Stimulated activated CD4-positive, alpha-beta T cell treated with anti-CD3 and anti-CD28 coated beads, Interleukin-2, amount 100 ng/mL, for 4 hours (primary cell): ENCODE measurements around the gene TRMT2A.
"Not testable (repeated sequence)": the region's sequence is repeated elsewhere in the genome, so short reads cannot be mapped to it uniquely, and the experiment has no call there.

Experiments used
- DNase-seq: peaks from one replicate; pipeline ENCODE4 v3.0.0-alpha.2; 2020; ENCODE audit warnings: low read depth

Gene TRMT2A, protein sequence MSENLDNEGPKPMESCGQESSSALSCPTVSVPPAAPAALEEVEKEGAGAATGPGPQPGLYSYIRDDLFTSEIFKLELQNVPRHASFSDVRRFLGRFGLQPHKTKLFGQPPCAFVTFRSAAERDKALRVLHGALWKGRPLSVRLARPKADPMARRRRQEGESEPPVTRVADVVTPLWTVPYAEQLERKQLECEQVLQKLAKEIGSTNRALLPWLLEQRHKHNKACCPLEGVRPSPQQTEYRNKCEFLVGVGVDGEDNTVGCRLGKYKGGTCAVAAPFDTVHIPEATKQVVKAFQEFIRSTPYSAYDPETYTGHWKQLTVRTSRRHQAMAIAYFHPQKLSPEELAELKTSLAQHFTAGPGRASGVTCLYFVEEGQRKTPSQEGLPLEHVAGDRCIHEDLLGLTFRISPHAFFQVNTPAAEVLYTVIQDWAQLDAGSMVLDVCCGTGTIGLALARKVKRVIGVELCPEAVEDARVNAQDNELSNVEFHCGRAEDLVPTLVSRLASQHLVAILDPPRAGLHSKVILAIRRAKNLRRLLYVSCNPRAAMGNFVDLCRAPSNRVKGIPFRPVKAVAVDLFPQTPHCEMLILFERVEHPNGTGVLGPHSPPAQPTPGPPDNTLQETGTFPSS

DNA sequence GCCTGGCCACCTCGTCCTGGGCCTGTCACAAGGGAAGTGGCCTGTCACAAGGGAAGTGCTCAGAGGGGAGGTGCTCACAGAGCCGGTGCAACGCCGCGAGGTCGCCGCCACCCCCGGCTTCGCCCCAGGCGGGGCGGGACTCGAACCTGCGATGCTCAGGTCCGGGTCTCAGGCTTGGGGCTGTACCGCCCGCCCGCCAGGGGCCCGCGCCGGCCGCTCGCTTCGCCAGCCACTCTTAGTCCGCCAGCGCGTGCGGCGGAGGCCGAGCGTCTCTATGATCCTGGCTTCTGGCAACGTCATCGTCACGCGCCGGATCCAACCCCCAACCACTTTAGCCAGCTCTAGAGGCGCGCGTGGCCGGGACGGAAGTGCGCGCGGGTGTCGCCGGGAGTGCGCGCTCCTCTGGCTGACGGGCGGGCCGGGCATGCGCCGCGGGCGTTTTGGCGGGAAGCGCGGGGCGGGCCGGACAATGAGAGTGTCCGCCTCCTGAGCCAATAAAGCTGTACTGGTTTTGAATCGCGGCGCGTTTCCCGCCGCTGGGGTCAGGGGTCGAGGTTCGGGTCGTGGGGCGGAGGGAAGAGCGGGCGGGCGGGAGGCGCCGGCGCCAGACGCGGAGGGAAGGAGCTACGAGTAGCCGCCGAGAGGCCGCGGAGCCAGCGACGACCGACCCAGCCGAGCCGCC is at the start of gene TRMT2A:
TSS of gene TRMT2A (minus strand) at position 276 of the 682 bp plus-strand sequence. CDS start 320 bp downstream, outside the sequence.
- peak; percentile 94 for DNase-seq

DNA sequence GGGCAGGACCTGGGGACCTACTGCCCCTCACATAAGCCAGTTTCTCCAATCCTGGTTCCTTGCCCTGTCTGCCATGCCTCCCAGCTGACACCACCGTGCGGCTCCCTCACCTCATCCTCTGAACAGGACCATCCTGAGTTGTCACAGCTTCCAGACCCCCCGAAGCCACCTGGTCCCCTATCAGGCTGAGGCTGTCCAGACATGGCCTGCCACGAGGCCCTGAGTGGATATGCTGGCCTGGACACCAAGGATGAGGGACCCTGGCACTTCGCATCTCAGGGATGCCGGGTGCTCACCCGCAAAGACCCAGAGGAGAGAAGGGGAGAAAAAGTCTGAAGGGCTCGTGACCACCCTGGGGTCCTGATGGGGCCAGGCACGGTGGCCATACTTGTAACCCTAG is 49.7 kb upstream of the TRMT2A start:
- no peak for DNase-seq

DNA sequence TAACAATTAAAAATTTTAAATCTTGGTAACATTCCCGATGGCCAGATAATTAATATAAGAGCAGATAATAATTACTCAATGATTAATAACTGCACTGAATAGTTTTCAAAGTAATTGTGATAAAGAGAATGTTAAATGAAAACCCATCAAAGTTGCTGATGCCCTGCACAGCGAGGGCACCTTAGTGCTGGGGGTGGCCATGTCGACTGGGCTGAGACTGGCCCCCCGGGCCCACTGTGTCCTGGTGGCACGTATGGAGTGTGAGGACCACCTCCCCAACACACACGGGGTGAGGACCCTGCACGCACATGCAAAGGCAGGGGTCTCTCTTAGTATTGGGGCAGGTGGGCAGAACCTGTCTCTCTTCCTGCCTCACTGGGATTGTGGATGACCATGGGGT is 48.9 kb upstream of the TRMT2A start:
- DNase-seq, result no peak

DNA sequence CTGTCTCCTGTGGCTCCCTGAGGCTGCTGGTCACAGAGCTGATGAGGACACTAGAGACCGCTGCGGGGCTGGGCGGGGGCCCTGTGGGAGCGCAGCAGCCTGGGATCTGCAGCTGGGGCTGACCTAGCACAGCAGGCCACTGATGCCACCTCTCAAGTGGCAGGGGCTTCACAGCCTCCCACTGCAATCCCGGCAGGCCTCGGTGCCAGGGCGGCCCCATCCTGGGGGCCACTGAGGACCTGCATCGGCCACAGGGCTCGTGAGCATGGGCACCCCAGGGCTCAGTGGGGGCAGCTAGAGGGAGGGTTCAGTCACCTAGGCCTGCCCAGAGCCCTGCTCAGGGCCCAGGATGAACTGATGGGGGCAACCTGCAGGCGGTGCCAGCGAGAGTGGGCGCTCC is 48.4 kb upstream of the TRMT2A start:
- DNase-seq, result no peak

DNA sequence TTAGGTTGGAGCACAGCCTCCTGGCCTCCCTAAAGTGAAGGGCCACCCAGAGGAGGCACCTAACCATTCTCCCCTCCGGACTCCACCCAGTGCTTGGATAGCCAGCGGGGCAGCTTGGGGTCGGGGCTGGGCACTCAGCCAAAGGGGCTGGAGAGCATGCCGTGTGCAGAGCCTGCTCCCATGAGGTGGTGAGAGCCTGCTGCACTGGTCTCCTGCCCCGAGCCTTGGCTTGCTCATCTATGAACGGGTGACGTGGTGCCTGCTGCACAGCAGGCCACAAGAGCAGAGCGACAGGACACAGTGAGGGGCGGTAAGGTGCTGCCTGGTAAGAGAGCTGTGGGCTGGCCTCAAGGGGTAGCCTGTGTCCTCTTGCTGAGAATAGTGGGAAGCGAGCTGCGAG is 47.8 kb upstream of the TRMT2A start:
- DNase-seq, result no peak

DNA sequence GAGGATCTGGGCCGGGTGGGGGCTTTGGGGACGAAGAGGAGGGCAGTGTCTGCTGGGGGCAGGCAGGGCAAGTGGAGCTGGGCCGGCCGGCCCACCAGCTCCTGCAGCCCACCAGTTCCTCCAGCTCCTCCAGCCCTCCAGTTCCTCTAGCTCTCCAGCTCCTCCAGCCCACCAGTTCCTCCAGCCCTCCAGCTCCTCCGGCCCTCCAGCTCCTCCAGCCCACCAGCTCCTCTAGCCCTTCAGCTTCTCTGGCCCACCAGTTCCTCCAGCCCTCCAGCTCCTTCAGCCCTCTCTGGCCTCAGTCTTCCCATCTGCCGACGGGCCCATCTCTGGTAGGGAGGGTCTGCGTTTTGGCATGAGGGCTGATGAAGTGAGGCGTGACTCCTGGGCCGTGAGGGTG is 43.0 kb upstream of the TRMT2A start:
- DNase-seq, result no peak

DNA sequence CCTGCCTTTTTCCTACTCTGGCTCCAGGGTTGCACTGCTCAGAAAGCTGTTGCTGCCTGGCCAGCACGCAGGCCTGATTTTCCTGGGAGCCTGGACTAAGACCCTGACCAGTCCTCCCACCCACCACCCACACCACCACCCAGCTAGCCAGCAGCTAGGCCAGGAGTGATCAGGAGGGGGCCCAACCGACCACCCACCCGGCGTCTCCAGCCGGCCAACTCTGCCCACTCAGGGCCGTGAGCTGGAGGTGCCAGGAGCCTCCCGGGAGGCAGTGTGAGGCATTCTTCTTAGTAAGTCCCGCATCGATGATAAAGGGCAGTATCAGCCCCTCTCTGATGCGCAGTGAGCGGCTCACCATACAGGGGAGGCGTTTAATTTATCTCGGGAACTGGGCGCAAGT is 42.5 kb upstream of the TRMT2A start:
- not testable (repeated sequence) for DNase-seq

DNA sequence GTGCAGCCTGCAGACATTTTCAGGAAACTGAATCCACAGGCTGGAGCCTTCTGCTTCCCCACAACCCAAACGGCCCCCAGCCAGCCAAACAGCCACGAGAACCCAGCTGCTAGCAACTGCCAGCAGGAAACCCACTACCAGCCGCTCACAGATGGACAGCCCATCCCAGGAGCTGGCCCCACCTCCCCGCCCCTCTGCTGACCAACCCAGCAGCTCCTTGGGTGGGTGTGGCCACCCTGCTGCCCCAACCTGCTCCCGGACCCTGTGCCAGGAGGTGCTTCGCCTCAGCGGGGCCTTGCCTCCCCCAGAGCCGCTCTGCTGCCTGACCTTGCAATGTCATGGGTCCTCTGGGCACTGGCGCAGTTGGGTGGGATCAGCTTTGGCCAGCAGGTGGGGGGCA is 42.0 kb upstream of the TRMT2A start:
- no peak for DNase-seq

DNA sequence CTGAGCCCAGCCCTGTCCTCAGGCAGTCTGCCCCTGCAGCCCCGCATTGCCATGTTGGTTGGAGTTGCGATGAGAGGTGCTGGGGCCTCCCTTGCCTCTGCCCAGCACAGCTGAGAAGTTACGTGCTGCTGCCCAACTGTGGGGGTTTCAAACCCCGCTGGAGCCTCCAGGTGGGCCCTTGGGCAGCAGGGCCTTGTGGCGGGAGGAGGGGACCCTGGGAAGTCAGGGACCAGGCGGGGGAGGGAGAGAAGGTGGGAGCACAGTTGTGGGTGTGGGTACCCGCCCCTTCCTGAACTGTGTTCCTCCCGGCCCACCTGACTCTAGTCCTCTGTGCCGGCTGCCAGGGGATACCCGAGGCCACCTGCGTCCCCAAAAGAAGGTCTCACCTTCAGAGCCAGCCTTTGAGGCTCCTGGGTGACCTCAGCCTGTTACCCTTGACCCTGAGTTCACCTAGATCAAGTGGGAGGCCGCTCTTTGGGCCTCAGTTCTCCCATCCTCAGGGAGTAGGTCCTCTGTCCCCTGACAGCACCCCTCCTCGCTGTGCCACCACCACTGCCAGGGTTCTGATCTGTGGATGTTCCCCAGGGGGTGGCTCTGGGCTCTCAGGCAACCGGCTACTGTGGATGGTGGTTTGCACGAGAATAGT is 41.5 kb upstream of the TRMT2A start:
- DNase-seq, result no peak

DNA sequence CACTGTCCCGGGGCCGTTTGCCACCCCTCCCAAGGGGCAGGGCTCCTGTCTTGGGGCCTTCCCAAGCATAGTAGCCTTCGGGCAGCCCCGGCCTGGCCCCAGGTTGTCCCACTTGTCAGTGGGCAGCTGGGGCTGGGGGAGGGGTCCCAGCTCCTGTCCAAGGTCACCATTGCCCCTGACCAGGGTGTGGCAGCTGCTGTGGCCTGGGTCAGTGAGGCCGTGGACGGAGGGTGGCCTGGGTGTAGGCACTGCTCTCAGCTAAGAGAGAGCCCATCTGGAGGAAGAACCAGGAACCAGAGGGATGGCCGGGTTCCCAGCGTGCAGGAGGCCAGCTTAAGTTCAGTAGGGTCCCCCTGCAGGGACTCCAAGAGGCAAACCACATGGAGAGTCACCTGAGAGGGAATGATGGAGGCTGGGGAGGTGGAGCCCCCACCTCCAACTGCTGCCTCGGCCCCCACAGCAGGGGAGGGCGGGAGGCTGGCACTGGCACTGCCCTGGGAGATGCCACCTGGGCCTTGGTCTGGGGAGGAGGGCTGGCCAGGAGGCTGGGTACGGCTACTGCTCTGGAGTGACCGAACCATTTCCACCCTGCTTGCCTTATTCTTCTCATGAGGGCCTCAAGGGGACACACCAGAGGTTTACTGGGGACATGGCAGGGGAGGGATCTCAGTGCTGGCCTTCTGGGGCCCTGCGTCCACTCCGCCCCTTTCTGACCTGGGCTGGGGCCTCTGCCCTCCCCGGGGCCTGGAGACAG is 40.6 kb upstream of the TRMT2A start:
- DNase-seq, result no peak

DNA sequence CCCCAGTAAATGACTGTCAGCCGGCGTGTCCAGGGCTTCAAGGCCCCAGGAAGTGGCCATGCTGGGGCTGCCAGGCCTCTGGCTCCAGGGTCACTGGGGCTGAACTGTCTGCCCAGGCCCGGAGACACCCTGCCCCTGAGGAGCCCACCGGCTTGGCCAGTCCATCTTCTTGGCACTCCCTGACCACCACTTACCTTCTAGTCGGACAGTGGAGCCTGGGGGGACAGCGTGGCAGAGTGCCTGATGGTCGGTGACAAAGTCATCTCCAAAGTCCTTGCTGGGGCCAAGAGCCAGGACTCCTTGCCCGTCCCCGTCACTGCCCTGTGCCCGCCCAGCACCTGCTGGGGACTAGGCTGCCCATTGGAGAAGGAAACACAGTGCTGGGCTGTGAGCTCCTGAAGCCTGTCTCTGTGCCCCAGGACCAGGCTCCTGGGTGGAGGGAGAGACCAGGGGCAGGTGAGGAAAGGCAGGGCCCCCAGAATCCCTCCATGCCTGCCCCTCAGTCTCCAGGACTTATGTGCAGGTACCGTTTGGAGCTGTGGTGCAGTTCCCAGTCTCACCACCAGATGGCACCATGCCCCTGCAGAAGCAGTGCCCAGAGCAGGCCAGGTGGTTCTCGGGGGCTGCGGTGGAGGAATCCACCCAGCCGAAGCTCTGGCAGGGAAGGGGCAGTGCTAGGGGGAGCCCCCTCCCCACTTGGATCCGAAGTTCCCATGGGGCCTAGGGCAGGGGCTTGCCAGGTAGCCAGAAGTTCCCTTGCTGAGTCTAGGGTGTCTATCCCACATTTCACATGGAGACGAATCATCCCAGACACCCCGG is 39.8 kb upstream of the TRMT2A start:
- peak; percentile 77 for DNase-seq

DNA sequence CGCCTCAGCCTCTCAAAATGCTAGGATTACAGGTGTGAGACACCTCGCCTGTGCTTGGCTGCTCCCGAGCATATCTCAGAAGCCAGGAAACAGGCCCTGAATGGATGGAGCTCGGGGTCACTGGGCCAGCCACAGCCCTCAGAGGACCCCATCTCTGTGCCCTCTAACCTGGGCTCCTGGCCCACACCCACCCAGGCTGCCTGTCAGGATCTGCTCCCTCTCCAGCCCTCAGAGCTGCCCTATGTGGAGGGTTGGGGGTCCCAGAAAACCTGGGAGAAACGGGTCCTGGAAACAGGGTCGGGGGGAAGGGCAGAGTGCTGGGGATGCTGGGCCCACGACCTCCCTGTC is 39.0 kb upstream of the TRMT2A start:
- DNase-seq, result no peak

DNA sequence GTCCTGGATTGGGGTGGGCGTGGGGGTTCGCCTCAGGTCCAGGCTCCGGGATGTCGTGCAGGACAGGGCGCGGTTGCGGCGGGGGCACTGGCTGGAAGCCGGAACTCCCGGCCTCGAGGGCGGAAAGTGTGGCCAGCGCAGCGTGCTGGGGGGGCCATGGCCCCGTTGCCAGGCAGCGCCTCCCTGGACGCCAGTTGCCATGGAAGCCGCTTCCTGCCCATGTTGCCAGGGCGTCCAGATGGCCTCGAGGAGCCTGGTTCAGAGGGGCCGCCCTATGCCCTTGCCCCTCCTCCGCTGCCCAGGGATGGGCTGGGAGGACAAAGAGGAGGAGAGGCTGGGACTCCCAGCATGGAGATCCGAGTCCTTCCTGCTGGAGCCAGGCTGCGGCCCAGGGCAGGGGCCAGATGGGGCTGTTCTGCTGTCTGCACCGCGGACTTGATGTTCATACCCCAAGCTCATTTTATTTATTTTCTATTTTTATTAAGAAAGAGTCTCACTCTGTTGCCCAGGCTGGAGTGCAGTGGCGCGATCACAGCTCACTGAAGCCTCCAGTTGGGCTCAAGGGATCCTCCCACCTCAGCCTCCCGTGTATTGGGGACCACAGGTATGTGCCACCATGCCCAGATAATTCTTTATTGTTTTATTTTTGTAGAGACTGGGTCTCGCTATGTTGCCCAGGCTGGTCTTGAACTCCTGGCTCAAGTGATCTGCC is 38.5 kb upstream of the TRMT2A start:
- no peak for DNase-seq

DNA sequence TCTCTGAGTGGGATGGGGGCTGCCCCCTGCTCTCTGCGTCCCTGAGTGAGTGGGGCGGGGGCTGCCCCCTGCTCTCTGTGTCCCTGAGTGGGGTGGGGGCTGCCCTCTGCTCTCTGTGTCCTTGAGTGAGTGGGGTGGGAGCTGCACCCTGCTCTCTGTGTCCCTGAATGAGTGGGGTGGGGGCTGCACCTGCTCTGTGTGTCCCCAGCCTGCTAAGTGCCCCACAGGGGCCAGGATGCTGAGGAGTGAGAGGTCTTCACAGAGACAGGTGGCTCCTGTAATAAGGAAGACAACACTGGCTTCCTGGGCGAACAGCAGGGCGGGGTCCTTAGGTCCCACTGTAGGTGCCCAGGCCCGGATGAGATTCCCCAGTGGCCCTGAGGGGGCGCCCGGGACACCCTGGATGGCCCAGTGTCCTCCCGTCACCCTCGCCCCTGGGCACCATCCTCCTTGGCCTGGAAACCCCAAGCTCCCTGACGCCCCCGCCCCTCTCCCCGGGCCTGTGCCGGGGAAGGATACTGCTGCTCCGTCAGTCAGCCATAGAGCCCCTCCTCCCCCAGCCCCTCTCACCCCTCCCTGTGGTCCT is 37.7 kb upstream of the TRMT2A start:
- no peak for DNase-seq

DNA sequence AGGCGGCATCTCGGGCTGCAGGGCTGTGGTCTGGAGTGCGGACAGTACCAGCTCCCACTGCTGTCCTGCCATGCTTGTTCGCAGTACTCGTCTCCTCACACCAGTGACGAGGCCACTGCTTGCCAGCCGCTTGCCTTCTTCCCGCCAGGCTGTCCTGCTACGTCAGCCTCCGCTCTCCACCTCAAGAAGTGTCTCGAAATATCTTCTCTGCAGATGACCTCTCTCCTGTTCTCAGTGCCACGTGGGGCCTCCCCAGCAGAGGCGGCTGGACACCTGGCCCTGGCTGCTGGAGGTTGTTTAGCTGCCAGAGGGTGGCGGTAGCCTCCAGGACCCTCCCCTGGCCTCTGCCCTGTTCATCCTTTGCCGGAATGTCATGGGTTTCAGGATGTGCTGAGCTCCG is 36.9 kb upstream of the TRMT2A start:
- DNase-seq, result no peak

DNA sequence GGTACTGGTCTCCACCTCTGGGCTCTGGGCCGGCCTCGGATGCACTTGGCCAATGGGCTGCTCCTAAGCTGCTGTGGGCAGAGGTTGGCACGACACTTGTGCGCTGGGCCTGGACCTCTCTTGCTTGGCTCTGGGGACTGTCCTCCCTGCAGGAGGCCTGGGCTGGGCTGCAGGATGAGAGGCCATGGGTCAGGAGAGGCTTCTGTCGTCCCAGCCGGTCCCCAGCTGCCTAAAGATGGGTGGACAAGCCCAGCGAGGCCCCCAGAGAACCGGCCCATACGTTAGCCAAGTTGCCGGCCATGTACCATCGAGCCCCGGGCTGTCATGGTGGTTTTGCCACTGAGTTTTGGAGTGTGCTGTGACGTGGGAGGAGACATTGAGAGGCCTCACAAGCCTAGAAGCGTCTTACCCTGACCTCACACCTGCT is 35.5 kb upstream of the TRMT2A start:
- DNase-seq, result no peak

DNA sequence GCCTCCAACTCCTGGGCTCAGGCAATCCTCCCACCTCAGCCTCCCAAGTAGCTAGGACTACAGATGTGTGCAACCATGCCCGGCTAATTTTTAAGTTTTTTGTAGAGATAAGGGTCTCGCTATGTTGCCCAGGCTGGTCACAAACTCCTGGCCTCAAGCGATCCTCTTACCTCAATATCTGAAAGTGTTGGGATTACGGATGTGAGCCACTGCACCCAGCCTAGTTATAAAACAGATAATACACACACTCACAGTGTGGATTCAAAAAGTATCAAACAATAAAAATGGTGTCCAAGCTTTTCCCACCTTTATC is 34.2 kb upstream of the TRMT2A start:
- DNase-seq, result no peak

DNA sequence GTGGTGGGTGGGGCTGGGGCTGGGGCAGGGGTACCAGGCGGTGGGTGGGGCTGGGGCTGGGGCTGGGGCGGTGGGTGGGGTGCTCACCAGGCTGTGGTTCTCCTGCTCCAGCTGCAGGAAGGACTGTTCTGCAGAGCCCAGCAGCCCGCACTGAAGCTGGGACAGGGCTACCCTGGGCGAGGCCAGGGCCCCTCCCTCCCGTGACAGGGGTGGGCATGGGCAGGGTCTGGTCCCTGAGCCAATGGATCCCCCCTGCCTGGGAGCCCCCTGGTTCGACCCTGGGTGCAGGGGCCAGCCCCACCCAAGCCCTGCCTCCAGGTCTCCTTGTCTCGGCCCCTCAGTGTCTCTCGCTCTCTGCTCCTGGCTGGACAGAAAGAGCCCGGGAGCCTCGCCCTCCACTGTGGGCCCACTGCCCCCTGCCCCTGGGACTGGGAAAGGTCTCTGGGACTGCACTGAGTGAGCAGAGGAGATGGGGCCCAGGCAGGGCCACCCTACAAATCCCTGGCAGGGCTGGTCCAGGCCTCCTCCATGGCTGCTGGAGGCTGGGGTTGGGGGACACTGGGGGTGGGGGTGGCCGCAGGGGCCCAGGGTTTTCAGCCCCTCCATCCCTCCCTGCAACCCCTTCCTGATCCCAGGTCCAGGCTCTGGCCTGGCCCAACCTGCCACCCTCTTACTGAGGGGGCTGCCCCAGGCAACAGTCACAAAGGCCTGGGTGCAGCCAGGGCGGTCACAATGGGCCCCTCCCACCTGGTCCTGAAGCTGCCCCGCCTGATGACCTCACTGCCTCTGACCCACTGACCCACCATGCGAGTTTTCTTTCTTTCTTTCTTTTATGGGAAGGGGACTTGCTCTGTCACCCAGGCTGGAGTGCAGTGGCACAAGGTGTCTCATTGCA is 33.6 kb upstream of the TRMT2A start, which contains the start of gene CCDC188:
TSS of gene CCDC188 (minus strand) at position 675 of the 895 bp plus-strand sequence. CDS start at position 606, 69 bp downstream.
- no peak for DNase-seq
